ENCODE measurements around the gene UBQLN4.

Gene UBQLN4

GRCh38 chr1:156020293-156021092 is 33.1 kb downstream of the UBQLN4 start, which contains the start of gene SSR2:
Gene SSR2 (minus strand): TSS chr1:156020951. CDS start chr1:156020167, 784 bp downstream.
- DNase-seq = peak; percentile 75 to 83

GRCh38 chr1:156019946-156020292 is 33.7 kb downstream of the UBQLN4 start:
- peaks cover under 1% of the 10 kb centered on the region for H3K27me3 Mint-ChIP-seq
- DNase-seq (no peak), ATAC-seq (no peak)
- H3K9me3 Mint-ChIP-seq = no peaks in the 10 kb centered on the region
- peaks cover 39% of the 10 kb centered on the region for H3K4me1 Mint-ChIP-seq
- peak overlapping the region; percentile 85 to 87 for H3K4me3 Mint-ChIP-seq
- peak overlapping the region; percentile 85 to 96 for H3K27ac Mint-ChIP-seq

More at GRCh38 chr1:156020293-156021092, 33.1 kb downstream of the UBQLN4 start, which contains the start of gene SSR2:
- H3K4me1 Mint-ChIP-seq = peaks cover 39% of the 10 kb centered on the region
- peaks cover 6% of the 10 kb centered on the region for H3K27me3 Mint-ChIP-seq
- H3K4me3 Mint-ChIP-seq = peak within 1 kb of the TSS; percentile 85 to 87
- peak within 1 kb of the TSS; percentile 96 to 97 for H3K27ac Mint-ChIP-seq
- H3K9me3 Mint-ChIP-seq = no peaks in the 10 kb centered on the region
- ATAC-seq = peak; percentile 100

GRCh38 chr1:156014829-156015228 is 38.8 kb downstream of the UBQLN4 start:
- H3K9me3 Mint-ChIP-seq = no peaks in the 10 kb centered on the region
- ATAC-seq = no peak
- H3K4me3 Mint-ChIP-seq = no peak overlapping the region
- DNase-seq = no peak
- no peaks in the 10 kb centered on the region for H3K27me3 Mint-ChIP-seq
- H3K27ac Mint-ChIP-seq = peak overlapping the region in 1 of 2 donors; percentile 85
- H3K4me1 Mint-ChIP-seq = peaks cover 31% of the 10 kb centered on the region

GRCh38 chr1:156012051-156012817 is 41.4 kb downstream of the UBQLN4 start:
- DNase-seq (no peak), ATAC-seq (no peak)
- Mint-ChIP-seq H3K4me3 (no peak overlapping the region), H3K27me3 (no peaks in the 10 kb centered on the region), H3K4me1 (peaks cover 11% of the 10 kb centered on the region), H3K9me3 (no peaks in the 10 kb centered on the region), H3K27ac (peak overlapping the region in 1 of 2 donors; percentile 17)

GRCh38 chr1:156009404-156009803 is 44.2 kb downstream of the UBQLN4 start:
- ATAC-seq (no peak), DNase-seq (no peak)
- peaks cover 26% of the 10 kb centered on the region for H3K4me1 Mint-ChIP-seq
- H3K4me3 Mint-ChIP-seq = no peak overlapping the region
- no peaks in the 10 kb centered on the region for H3K27me3 Mint-ChIP-seq
- no peak overlapping the region for H3K27ac Mint-ChIP-seq
- H3K9me3 Mint-ChIP-seq = no peaks in the 10 kb centered on the region

GRCh38 chr1:156006666-156007376 is 46.8 kb downstream of the UBQLN4 start:
- peak overlapping the region in 1 of 2 donors; percentile 9 for H3K27ac Mint-ChIP-seq

GRCh38 chr1:156004843-156005584 is 48.6 kb downstream of the UBQLN4 start:
- H3K4me3 Mint-ChIP-seq = peak overlapping the region; percentile 44 to 48

More at GRCh38 chr1:156006666-156007376, 46.8 kb downstream of the UBQLN4 start:
- no peak overlapping the region for H3K4me3 Mint-ChIP-seq
- no peaks in the 10 kb centered on the region for H3K9me3 Mint-ChIP-seq
- H3K4me1 Mint-ChIP-seq = peaks cover 15% of the 10 kb centered on the region
- ATAC-seq (no peak), DNase-seq (no peak)
- H3K27me3 Mint-ChIP-seq = no peaks in the 10 kb centered on the region

GRCh38 chr1:156003923-156004188 is 49.7 kb downstream of the UBQLN4 start:
- ATAC-seq (no peak), DNase-seq (no peak)
- H3K4me3 Mint-ChIP-seq = no peak overlapping the region
- no peaks in the 10 kb centered on the region for H3K27me3 Mint-ChIP-seq
- no peaks in the 10 kb centered on the region for H3K9me3 Mint-ChIP-seq
- peaks cover 15% of the 10 kb centered on the region for H3K4me1 Mint-ChIP-seq
- H3K27ac Mint-ChIP-seq = no peak overlapping the region

More at GRCh38 chr1:156004843-156005584, 48.6 kb downstream of the UBQLN4 start:
- no peaks in the 10 kb centered on the region for H3K9me3 Mint-ChIP-seq
- DNase-seq (peak in 1 of 2 donors; percentile 22), ATAC-seq (peak; percentile 88)
- H3K27me3 Mint-ChIP-seq = no peaks in the 10 kb centered on the region
- peak overlapping the region in 1 of 2 donors; percentile 78 for H3K27ac Mint-ChIP-seq
- peaks cover 15% of the 10 kb centered on the region for H3K4me1 Mint-ChIP-seq

- H3K27ac Mint-ChIP-seq = peak overlapping the region in 1 of 2 donors; percentile 4
- H3K27me3 Mint-ChIP-seq = no peaks in the 10 kb centered on the region
- H3K4me1 Mint-ChIP-seq = peaks cover 15% of the 10 kb centered on the region
- H3K9me3 Mint-ChIP-seq = no peaks in the 10 kb centered on the region
- H3K4me3 Mint-ChIP-seq = no peak overlapping the region
- no peak for DNase-seq
- no peak for ATAC-seq
Measured at GRCh38 chr1:156002188-156002911, 51.2 kb downstream of the UBQLN4 start.

- H3K9me3 Mint-ChIP-seq = no peaks in the 10 kb centered on the region
- no peak overlapping the region for H3K4me3 Mint-ChIP-seq
- ATAC-seq = no peak
- peaks cover 15% of the 10 kb centered on the region for H3K4me1 Mint-ChIP-seq
- H3K27me3 Mint-ChIP-seq = no peaks in the 10 kb centered on the region
- peak overlapping the region in 1 of 2 donors; percentile 4 for H3K27ac Mint-ChIP-seq
- DNase-seq = no peak
Measured at GRCh38 chr1:156001662-156002171, 51.9 kb downstream of the UBQLN4 start.

GRCh38 chr1:156001021-156001661 is 52.5 kb downstream of the UBQLN4 start:
- H3K9me3 Mint-ChIP-seq = no peaks in the 10 kb centered on the region
- DNase-seq = no peak
- H3K4me3 Mint-ChIP-seq = no peak overlapping the region
- no peak overlapping the region for H3K27ac Mint-ChIP-seq
- peaks cover 15% of the 10 kb centered on the region for H3K4me1 Mint-ChIP-seq
- no peak for ATAC-seq
- H3K27me3 Mint-ChIP-seq = no peaks in the 10 kb centered on the region

- ATAC-seq (no peak), DNase-seq (no peak)
- no peaks in the 10 kb centered on the region for H3K9me3 Mint-ChIP-seq
- peaks cover 6% of the 10 kb centered on the region for H3K4me1 Mint-ChIP-seq
- no peak overlapping the region for H3K4me3 Mint-ChIP-seq
- H3K27ac Mint-ChIP-seq = no peak overlapping the region
- H3K27me3 Mint-ChIP-seq = no peaks in the 10 kb centered on the region
Measured at GRCh38 chr1:155999964-156000363, 53.6 kb downstream of the UBQLN4 start.

GRCh38 chr1:155996166-155996565 is 57.4 kb downstream of the UBQLN4 start:
- ATAC-seq (no peak), DNase-seq (no peak)
- Mint-ChIP-seq H3K4me1 (no peaks in the 10 kb centered on the region), H3K27me3 (no peaks in the 10 kb centered on the region), H3K27ac (no peak overlapping the region), H3K9me3 (no peaks in the 10 kb centered on the region), H3K4me3 (no peak overlapping the region)

GRCh38 chr1:155993595-155993994 is 60.0 kb downstream of the UBQLN4 start:
- DNase-seq (no peak), ATAC-seq (no peak)
- Mint-ChIP-seq H3K27ac (no peak overlapping the region), H3K4me1 (peaks cover 23% of the 10 kb centered on the region), H3K27me3 (no peaks in the 10 kb centered on the region), H3K9me3 (no peaks in the 10 kb centered on the region), H3K4me3 (no peak overlapping the region)
